GM23248 (cell line): Measurements from ENCODE around the gene CD96.

Experiments used
- EZH2 ChIP-seq: fragments of 200-600 bp; sonication (generic); IDR thresholded peaks from 2 replicates; pipeline ENCODE4 v1.6.1; 2018; ENCODE audit warnings: antibody characterized with exemption, mild to moderate bottlenecking; ENCODE audit not compliant: insufficient read depth, poor library complexity, severe bottlenecking
- EZH2phosphoT487 ChIP-seq: fragments of 200-600 bp; sonication (generic); IDR thresholded peaks from 2 replicates; pipeline ENCODE4 v1.6.1; 2018; ENCODE audit warnings: antibody characterized with exemption, moderate library complexity, mild to moderate bottlenecking, low read depth; ENCODE audit not compliant: insufficient read depth

GRCh38 chr3:111585217-111585616, 43.2 kb downstream of the CD96 start:
- TF ChIP-seq EZH2: no peak
- TF ChIP-seq EZH2phosphoT487: no peak
